ENCODE data around the gene LRMDA. TPM values are rescaled to one million over a fixed set of nuclear protein-coding genes. Genes with fewer than 3 reads are reported as not detected.

LRMDA gene
- total RNA-seq, 1 donor from 2014 or later, result 19.4 TPM

- DNase-seq (ENCODE audit: low spot score), result no peak
- H3K9me3 Mint-ChIP-seq (ENCODE audit: unreplicated experiment), result no peaks in the 10 kb centered on the region
- H3K4me1 Mint-ChIP-seq (ENCODE audit: unreplicated experiment), result peaks cover 8% of the 10 kb centered on the region
- peaks cover 18% of the 10 kb centered on the region for H3K27me3 Mint-ChIP-seq (ENCODE audit: unreplicated experiment)
- TF ChIP-seq, protein P1, sequence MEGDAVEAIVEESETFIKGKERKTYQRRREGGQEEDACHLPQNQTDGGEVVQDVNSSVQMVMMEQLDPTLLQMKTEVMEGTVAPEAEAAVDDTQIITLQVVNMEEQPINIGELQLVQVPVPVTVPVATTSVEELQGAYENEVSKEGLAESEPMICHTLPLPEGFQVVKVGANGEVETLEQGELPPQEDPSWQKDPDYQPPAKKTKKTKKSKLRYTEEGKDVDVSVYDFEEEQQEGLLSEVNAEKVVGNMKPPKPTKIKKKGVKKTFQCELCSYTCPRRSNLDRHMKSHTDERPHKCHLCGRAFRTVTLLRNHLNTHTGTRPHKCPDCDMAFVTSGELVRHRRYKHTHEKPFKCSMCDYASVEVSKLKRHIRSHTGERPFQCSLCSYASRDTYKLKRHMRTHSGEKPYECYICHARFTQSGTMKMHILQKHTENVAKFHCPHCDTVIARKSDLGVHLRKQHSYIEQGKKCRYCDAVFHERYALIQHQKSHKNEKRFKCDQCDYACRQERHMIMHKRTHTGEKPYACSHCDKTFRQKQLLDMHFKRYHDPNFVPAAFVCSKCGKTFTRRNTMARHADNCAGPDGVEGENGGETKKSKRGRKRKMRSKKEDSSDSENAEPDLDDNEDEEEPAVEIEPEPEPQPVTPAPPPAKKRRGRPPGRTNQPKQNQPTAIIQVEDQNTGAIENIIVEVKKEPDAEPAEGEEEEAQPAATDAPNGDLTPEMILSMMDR (IDR thresholded peaks at IDR 0.05; ENCODE audit: unreplicated experiment), result no peak
- H3K27ac Mint-ChIP-seq (ENCODE audit: unreplicated experiment), result no peak overlapping the region
- H3K4me3 Mint-ChIP-seq (ENCODE audit: unreplicated experiment), result no peak overlapping the region
- peaks cover 13% of the 10 kb centered on the region for H3K36me3 Mint-ChIP-seq (ENCODE audit: low read depth, unreplicated experiment)
Observed at GRCh38 chr10:75392271-75392670, 39.2 kb upstream of the LRMDA start.

DNA sequence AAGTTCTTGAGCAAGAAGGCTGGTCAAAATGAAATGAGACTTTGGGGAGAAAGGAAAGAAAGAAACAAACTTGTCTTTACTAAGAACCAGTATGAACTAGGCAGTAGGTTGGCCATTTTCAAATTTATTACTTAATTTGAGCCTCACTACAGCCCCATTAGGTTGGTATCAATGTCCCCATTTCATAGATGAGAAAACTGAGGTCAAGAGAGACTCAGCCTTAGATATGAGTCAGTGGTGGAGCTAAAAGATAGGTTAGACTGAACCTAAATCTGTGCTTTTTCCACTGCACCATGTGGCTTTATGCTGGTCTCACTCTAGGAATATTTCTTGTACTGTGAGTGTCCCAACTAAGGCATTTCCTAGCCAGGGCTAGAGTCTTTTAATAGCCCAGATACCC is 38.7 kb upstream of the LRMDA start:
- Mint-ChIP-seq H3K4me1 (ENCODE audit: unreplicated experiment) (peaks cover 12% of the 10 kb centered on the region), H3K27me3 (ENCODE audit: unreplicated experiment) (peaks cover 20% of the 10 kb centered on the region), H3K9me3 (ENCODE audit: unreplicated experiment) (no peaks in the 10 kb centered on the region), H3K36me3 (ENCODE audit: low read depth, unreplicated experiment) (peaks cover 13% of the 10 kb centered on the region), H3K4me3 (ENCODE audit: unreplicated experiment) (no peak overlapping the region), H3K27ac (ENCODE audit: unreplicated experiment) (no peak overlapping the region)
- no peak for DNase-seq (ENCODE audit: low spot score)
- TF ChIP-seq, protein P1 (IDR thresholded peaks at IDR 0.05; ENCODE audit: unreplicated experiment), result no peak

- peaks cover 14% of the 10 kb centered on the region for H3K4me1 Mint-ChIP-seq (ENCODE audit: unreplicated experiment)
- no peak for DNase-seq (ENCODE audit: low spot score)
- H3K27ac Mint-ChIP-seq (ENCODE audit: unreplicated experiment), result peak overlapping the region; percentile 30
- no peaks in the 10 kb centered on the region for H3K9me3 Mint-ChIP-seq (ENCODE audit: unreplicated experiment)
- peaks cover 27% of the 10 kb centered on the region for H3K27me3 Mint-ChIP-seq (ENCODE audit: unreplicated experiment)
- H3K4me3 Mint-ChIP-seq (ENCODE audit: unreplicated experiment), result no peak overlapping the region
- TF ChIP-seq, protein P1 (IDR thresholded peaks at IDR 0.05; ENCODE audit: unreplicated experiment), result no peak
- peaks cover 18% of the 10 kb centered on the region for H3K36me3 Mint-ChIP-seq (ENCODE audit: low read depth, unreplicated experiment)
Observed at GRCh38 chr10:75394221-75394620, 37.2 kb upstream of the LRMDA start.

DNA sequence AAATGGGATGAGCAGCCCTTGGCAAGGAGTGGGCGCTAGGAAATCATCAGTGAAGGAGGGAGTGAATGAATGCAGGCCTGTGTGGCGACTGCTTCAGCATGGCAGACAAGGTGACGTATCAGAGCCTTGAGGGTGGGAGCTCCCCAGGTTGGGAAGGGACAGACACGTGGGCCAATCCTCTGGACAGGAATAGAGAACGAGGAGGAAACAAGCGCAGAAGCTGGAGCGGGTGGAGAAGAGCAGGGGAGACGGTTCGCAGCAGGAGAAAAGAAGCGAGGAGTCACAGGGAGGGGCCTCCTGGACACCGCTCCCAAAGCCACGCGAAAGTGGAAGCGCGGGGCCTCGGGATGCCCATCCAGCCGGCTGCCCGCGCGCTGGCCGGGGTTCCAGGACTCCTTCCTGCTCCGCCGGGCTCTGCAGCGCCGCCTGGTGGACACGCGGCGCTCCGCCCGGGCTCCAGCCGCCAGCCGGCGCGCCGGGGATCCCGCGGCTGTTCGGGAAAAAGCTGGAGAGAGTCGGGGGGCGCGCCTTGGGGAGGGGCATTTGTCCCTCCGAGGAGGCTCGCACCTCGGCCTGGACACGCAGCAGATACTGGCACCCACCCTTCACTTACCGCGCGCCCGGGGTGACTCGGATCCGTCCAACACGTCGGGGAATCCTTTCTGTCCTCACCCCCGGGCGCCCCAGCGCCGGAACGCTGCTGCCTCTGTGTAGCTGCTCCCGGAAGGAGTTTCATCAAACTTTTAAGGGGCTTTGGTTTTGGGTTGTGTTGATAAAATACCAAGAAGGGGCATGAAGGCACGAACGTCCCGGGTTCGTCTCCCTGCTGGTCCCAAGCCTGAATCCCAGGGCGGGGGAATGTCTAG is 36.1 kb upstream of the LRMDA start:
- H3K27ac Mint-ChIP-seq (ENCODE audit: unreplicated experiment), result peak overlapping the region; percentile 4
- DNase-seq (ENCODE audit: low spot score), result peak; percentile 85
- TF ChIP-seq, protein P1 (IDR thresholded peaks at IDR 0.05; ENCODE audit: unreplicated experiment), result peak; percentile 97

More for the DNA sequence above, 36.1 kb upstream of the LRMDA start:
- Mint-ChIP-seq H3K27me3 (ENCODE audit: unreplicated experiment) (peaks cover 28% of the 10 kb centered on the region), H3K36me3 (ENCODE audit: low read depth, unreplicated experiment) (peaks cover 18% of the 10 kb centered on the region), H3K9me3 (ENCODE audit: unreplicated experiment) (no peaks in the 10 kb centered on the region), H3K4me1 (ENCODE audit: unreplicated experiment) (peaks cover 16% of the 10 kb centered on the region), H3K4me3 (ENCODE audit: unreplicated experiment) (peak overlapping the region; percentile 71)
